ENCODE measurements around the gene TOP1. TPM values are rescaled to one million over a fixed set of nuclear protein-coding genes. Genes with fewer than 3 reads are reported as not detected.

TOP1 gene
- total and polyA plus RNA-seq, 12 donors = 19.6 to 96.6 (median 27.3) TPM

GRCh38 chr20:41037179-41037578 lies 8.6 kb downstream of the TOP1 start:
- Histone ChIP-seq H3K4me1 (replicated peaks in 1 of 2) (peaks cover 0 to 36% of the 10 kb centered on the region in 2 donors), H3K36me3 (replicated peaks in 1 of 2) (no peaks in the 10 kb centered on the region), H3K27me3 (no peaks in the 10 kb centered on the region), H3K9me3 (replicated peaks in 1 of 3) (no peaks in the 10 kb centered on the region), H3K4me3 (no peak overlapping the region), H3K27ac (no peak overlapping the region)
- TF ChIP-seq POLR2A (IDR thresholded peaks at IDR 0.05) = no peak
- no peak for TF ChIP-seq CTCF (IDR thresholded peaks at IDR 0.05)
- no peak for DNase-seq
- WGBS, 4 donors = 63 to 73% (median 72%) methylated on average over 2 of the region's 2 CpGs
- intact Hi-C loops (cut with DNase I) = no loop called here

- Histone ChIP-seq H3K9me3 (replicated peaks in 1 of 3) (no peaks in the 10 kb centered on the region), H3K4me1 (replicated peaks in 1 of 2) (peaks cover 0 to 25% of the 10 kb centered on the region in 2 donors), H3K36me3 (replicated peaks in 1 of 2) (no peaks in the 10 kb centered on the region), H3K4me3 (no peak overlapping the region), H3K27me3 (no peaks in the 10 kb centered on the region), H3K27ac (no peak overlapping the region)
- DNase-seq = no peak
- intact Hi-C loops (cut with DNase I) = no loop called here
- WGBS, 4 donors = 89 to 97% (median 96%) methylated on average over 4 of the region's 4 CpGs
- TF ChIP-seq CTCF (IDR thresholded peaks at IDR 0.05) = no peak
- TF ChIP-seq POLR2A (IDR thresholded peaks at IDR 0.05) = no peak
These were observed 9.7 kb downstream of the TOP1 start for GRCh38 chr20:41038149-41038877.

- Histone ChIP-seq H3K4me3 (no peak overlapping the region), H3K27ac (no peak overlapping the region), H3K4me1 (replicated peaks in 1 of 2) (peaks cover 0 to 18% of the 10 kb centered on the region in 2 donors), H3K9me3 (replicated peaks in 1 of 3) (no peaks in the 10 kb centered on the region), H3K36me3 (replicated peaks in 1 of 2) (no peaks in the 10 kb centered on the region), H3K27me3 (no peaks in the 10 kb centered on the region)
- TF ChIP-seq CTCF (IDR thresholded peaks at IDR 0.05) (no peak), POLR2A (IDR thresholded peaks at IDR 0.05) (no peak)
- intact Hi-C loops (cut with DNase I) = no loop called here
- DNase-seq = no peak
- 86 to 91% (median 90%) methylated on average over 7 of the region's 7 CpGs for WGBS, 4 donors
These were observed 10.3 kb downstream of the TOP1 start for GRCh38 chr20:41038878-41039404.

GRCh38 chr20:41040855-41041254 lies 12.2 kb downstream of the TOP1 start:
- WGBS, 4 donors = 69 to 89% (median 77%) methylated on average over 1 of the region's 1 CpG
- no peak for TF ChIP-seq POLR2A (IDR thresholded peaks at IDR 0.05)
- TF ChIP-seq CTCF (IDR thresholded peaks at IDR 0.05) = no peak
- intact Hi-C loops (cut with DNase I) = no loop called here
- H3K27ac ChIP-seq = no peak overlapping the region
- no peaks in the 10 kb centered on the region for H3K27me3 ChIP-seq
- DNase-seq = no peak
- peaks cover 0 to 21% of the 10 kb centered on the region in 2 donors for H3K4me1 ChIP-seq (replicated peaks in 1 of 2)
- H3K9me3 ChIP-seq (replicated peaks in 1 of 3) = no peaks in the 10 kb centered on the region
- no peak overlapping the region for H3K4me3 ChIP-seq
- H3K36me3 ChIP-seq (replicated peaks in 1 of 2) = no peaks in the 10 kb centered on the region
